Gastrocnemius medialis (tissue), 4 donors: ENCODE data around the gene LMF2. TPM values are rescaled to one million over a fixed set of nuclear protein-coding genes. Genes with fewer than 3 reads are reported as not detected.

Experiments used
- ATAC-seq, 2 donors: fragments of 150-250 bp; one replicate each; pipeline ENCODE4 v1.9.1; 2016
- DNase-seq, 2 donors: peaks; one replicate each; pipeline ENCODE4 v3.0.0-alpha.2; 2019
- H3K27ac ChIP-seq, 4 donors: fragments of 200-600 bp; sonication (generic); 1 replicate in 1 of 4; 2 replicates in 3 of 4; pipeline ENCODE4 v1.5.1; 2016 to 2018; ENCODE audit warnings: mild to moderate bottlenecking in 2 of 4, moderate library complexity in 1 of 4
- H3K27me3 ChIP-seq, 3 donors: fragments of 200-600 bp; sonication (generic) in 2 of 3; 1 replicate in 1 of 3; 2 replicates in 2 of 3; pipeline versions ENCODE4 v1.5.1 to v1.6.0; 2016 to 2019; ENCODE audit warnings: mild to moderate bottlenecking in 1 of 3, moderate library complexity in 1 of 3
- H3K36me3 ChIP-seq, 2 donors: fragments of 200-600 bp; sonication (generic) in 1 of 2; one replicate each; pipeline ENCODE4 v1.5.1; 2017 to 2018
- H3K4me1 ChIP-seq, 2 donors: fragments of 200-600 bp; sonication (generic) in 1 of 2; one replicate each; pipeline ENCODE4 v1.5.1; 2016 to 2017; ENCODE audit warnings: mild to moderate bottlenecking in 2 of 2
- H3K4me3 ChIP-seq, 4 donors: fragments of 200-600 bp; sonication (generic) in 3 of 4; 1 replicate in 1 of 4; 2 replicates in 3 of 4; pipeline ENCODE4 v1.5.1; 2016 to 2019; ENCODE audit warnings: mild to moderate bottlenecking in 2 of 4
- H3K9me3 ChIP-seq, 3 donors: fragments of 200-600 bp; sonication (generic) in 2 of 3; 1 replicate in 1 of 3; 2 replicates in 2 of 3; pipeline ENCODE4 v1.5.1; 2016 to 2019
- CTCF ChIP-seq, 5 experiments: fragments of 450-650 bp in 3 of 5; fragments of 200-600 bp in 2 of 5; sonication (generic) in 2 of 5; IDR thresholded peaks in 4 of 5; conservative IDR thresholded peaks in 1 of 5; 1 replicate in 4 of 5; 2 replicates in 1 of 5; pipeline ENCODE4 v1.5.1; 2016 to 2019; ENCODE audit warnings: antibody characterized with exemption in 5 of 5, mild to moderate bottlenecking in 3 of 5, moderate library complexity in 3 of 5
- POLR2A ChIP-seq, 2 donors: fragments of 450-650 bp; IDR thresholded peaks; one replicate each; pipeline ENCODE4 v1.6.1; 2017; ENCODE audit warnings: antibody characterized with exemption in 2 of 2, mild to moderate bottlenecking in 2 of 2, moderate library complexity in 2 of 2
- in situ Hi-C, 4 donors: fragments of 200-750 bp; cut with MboI; loops; one replicate each; pipeline versions ENCODE4 v1.15.0 to v1.8.0; 2017; ENCODE audit warnings: low sequenced_read_pairs in 4 of 4
- intact Hi-C: fragments of 100-400 bp; cut with DNase I; formaldehyde crosslinking; loops from one replicate; pipeline ENCODE4 v1.15.1; 2023; ENCODE audit warnings: low total_unique reads
- total RNA-seq, 4 donors: library from RNA; depleted of rRNA; stranded (reverse); fragments of >200 nt; gene quantifications; one replicate each; pipeline versions ENCODE4 v1.1.0 to v1.2.3, GENCODE V29; 2016

Gene LMF2
- total RNA-seq, 4 donors from 2014 or later: 19.7 to 39.4 (median 26.9) TPM

DNA sequence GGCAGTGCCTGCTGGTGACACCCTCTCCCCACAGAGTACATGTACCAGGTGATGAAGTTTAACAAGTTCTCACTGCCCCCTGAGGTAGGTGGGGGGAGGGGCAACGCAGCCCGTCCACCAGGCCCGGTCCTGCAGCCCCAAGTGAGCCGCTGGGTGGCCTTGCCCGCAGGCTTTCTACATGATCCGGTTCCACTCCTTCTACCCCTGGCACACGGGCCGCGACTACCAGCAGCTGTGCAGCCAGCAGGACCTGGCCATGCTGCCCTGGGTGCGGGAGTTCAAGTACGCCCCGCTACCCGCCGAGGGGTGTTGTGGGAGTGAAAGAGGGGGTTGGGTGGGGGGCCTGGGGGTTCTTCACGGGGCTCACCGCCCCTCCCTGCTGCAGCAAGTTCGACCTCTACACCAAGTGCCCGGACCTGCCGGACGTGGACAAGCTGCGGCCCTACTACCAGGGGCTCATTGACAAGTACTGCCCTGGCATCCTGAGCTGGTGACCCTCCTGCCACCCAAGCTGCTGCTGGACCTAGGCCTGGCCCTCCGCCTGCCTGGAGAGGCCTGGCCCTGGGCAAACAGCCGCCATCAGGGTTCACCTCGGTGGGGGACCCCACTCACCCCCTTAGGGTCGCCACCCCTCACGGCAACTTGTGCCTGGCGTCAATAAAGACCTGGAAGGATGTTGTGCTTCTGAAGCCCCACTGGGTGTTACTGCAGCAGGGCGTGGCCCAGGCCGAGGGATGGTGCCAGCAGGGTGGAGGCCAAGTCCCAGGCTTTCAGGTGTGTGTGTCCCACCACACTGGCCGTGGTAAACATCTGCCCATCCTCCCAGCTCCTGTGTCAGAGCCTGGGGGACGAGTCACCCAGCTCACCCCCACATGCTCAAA lies 17.9 kb downstream of the LMF2 start:
- TF ChIP-seq CTCF (IDR thresholded peaks at IDR 0.05 in 4 of 5, conservative IDR thresholded peaks at IDR 0.05 in 1 of 5) (no peak), POLR2A (IDR thresholded peaks at IDR 0.05) (no peak)
- H3K36me3 ChIP-seq: no peaks in the 10 kb centered on the region
- intact Hi-C loops (no loop called here), in situ Hi-C loops (loop anchor here in 1 of 4 donors (10.0 kb wide), 1 partner anchor 105 kb away; no protein-coding TSS in a partner anchor)
- peaks cover 0 to 8% (median 7%) of the 10 kb centered on the region in 3 donors for H3K27me3 ChIP-seq
- H3K9me3 ChIP-seq: no peaks in the 10 kb centered on the region
- no peak overlapping the region for H3K4me3 ChIP-seq
- DNase-seq (no peak), ATAC-seq (no peak)
- H3K27ac ChIP-seq: no peak overlapping the region
- no peaks in the 10 kb centered on the region for H3K4me1 ChIP-seq

DNA sequence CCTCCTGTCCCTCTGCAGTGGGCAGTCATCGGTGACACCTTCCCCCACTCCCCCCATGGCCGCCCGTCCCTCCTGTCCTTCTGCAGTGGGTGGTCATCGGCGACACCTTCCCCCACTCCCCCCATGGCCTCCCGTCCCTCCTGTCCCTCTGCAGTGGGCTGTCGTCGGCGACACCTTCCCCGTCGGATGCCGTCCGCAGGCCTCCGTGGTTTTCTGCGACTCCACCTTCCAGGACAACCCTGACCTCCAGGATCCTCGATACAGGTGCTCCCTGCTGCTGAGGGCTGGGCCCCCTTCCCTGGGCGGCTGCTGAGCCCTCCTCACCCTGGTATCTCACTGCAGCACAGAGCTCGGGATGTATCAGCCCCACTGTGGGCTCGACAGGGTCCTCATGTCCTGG lies 18.6 kb downstream of the LMF2 start:
- Histone ChIP-seq H3K27ac (no peak overlapping the region), H3K9me3 (no peaks in the 10 kb centered on the region), H3K4me1 (no peaks in the 10 kb centered on the region), H3K4me3 (no peak overlapping the region), H3K36me3 (no peaks in the 10 kb centered on the region), H3K27me3 (peaks cover 0 to 11% (median 11%) of the 10 kb centered on the region in 3 donors)
- no peak for DNase-seq
- intact Hi-C loops: no loop called here
- ATAC-seq: no peak
- TF ChIP-seq POLR2A (IDR thresholded peaks at IDR 0.05) (no peak), CTCF (IDR thresholded peaks at IDR 0.05 in 4 of 5, conservative IDR thresholded peaks at IDR 0.05 in 1 of 5) (no peak)
- in situ Hi-C loops: no loop called here

DNA sequence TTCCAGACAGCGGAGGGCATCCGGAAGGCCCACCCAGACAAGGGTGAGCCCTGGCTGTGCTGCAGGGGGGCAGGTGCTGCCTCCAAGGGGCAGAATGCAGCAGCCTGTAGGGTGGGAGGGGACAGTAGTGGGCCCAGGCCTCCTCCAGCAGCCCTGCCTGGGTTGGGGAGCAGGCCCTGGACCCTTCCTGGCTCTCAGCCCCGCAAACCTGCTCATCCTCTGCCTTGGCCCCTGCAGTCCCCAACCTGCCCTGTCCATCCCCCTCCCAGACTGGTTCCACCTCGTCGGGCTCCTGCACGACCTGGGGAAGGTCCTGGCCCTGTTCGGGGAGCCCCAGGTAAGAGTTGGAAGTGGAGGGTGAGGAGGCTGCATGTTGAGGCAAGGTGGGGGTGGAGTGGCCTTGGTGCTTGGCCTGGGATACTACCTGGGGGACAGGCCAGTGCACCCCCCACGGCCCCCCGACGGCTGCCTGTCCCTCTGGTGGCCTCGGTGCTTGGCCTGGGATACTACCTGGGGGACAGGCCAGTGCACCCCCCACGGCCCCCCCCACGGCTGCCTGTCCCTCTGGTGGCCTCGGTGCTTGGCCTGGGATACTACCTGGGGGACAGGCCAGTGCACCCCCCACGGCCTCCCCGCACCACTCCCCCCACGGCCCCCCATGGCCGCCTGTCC lies 19.4 kb downstream of the LMF2 start:
- Histone ChIP-seq H3K36me3 (no peaks in the 10 kb centered on the region), H3K4me3 (no peak overlapping the region), H3K27ac (no peak overlapping the region), H3K9me3 (no peaks in the 10 kb centered on the region), H3K27me3 (peaks cover 3 to 18% (median 12%) of the 10 kb centered on the region in 3 donors), H3K4me1 (no peaks in the 10 kb centered on the region)
- DNase-seq (no peak), ATAC-seq (no peak)
- TF ChIP-seq CTCF (IDR thresholded peaks at IDR 0.05 in 4 of 5, conservative IDR thresholded peaks at IDR 0.05 in 1 of 5) (no peak), POLR2A (IDR thresholded peaks at IDR 0.05) (no peak)
- in situ Hi-C loops (no loop called here), intact Hi-C loops (no loop called here)

- peaks cover 10 to 25% (median 19%) of the 10 kb centered on the region in 3 donors for H3K27me3 ChIP-seq
- in situ Hi-C loops: no loop called here
- TF ChIP-seq POLR2A (IDR thresholded peaks at IDR 0.05) (no peak), CTCF (IDR thresholded peaks at IDR 0.05 in 4 of 5, conservative IDR thresholded peaks at IDR 0.05 in 1 of 5) (no peak)
- H3K27ac ChIP-seq: no peak overlapping the region
- no peaks in the 10 kb centered on the region for H3K4me1 ChIP-seq
- H3K36me3 ChIP-seq: no peaks in the 10 kb centered on the region
- intact Hi-C loops: no loop called here
- H3K9me3 ChIP-seq: no peaks in the 10 kb centered on the region
- no peak overlapping the region for H3K4me3 ChIP-seq
- no peak for DNase-seq
- ATAC-seq: no peak
These were observed 20.1 kb downstream of the LMF2 start for GRCh38 chr22:50487290-50488005.
